Measurements from ENCODE around the gene GCGR. TPM values are rescaled to one million over a fixed set of nuclear protein-coding genes. Genes with fewer than 3 reads are reported as not detected.

GCGR gene
- polyA plus RNA-seq, 1 of the 3 experiments (the other 2 are of a cell fraction): not detected

DNA sequence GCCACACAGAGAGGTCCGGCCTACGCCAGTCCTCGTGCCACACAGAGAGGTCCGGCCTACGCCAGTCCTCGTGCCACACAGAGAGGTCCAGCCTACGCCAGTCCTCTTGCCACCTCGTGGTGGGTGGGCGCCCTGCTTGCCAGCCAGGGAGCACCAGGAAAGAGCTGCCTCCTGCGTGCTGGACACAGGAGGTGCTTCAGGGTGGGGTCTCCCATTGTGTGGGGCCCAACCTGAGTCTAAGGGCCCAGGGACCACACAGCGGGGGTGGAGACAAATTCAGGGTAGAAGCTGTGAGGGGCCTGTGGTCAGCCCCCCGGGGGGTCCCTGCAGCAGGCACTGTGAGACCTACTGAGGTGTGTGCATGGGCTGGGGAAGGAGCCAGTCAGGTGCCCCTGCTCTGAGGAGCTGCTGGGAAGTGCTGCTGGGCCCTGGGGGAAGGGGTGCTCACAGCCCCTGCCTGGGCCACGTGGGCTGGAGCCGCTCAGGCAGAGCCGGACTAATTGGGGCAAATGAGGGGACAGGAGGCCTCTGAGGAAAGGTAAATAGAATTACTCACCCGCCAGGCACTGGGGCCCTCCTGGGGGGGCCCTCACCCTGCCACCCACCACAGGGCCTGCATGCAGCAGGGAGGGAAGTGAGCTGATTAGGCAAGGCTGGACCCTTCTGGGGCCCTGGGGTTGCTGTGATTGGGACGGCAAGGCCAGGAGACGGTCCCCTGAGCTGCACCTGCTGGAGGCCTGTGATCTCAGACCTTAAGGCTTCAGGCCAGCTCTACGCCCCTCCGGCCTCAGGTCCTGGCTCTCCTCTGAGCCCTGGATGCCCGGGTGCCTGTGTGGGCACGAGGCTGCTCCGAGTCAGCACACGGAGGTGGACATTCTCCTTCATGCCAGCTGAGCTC is 11.0 kb downstream of the GCGR start:
- Histone ChIP-seq H4K20me1 (ENCODE audit: insufficient read depth) (no peaks in the 10 kb centered on the region), H3K9me3 (no peaks in the 10 kb centered on the region), H3K4me2 (no peak overlapping the region), H3F3A (replicated peaks; ENCODE audit: insufficient read depth) (no peaks in the 10 kb centered on the region), H3K4me3 (ENCODE audit: low read depth in 2 of 2, low read length in 1 of 2) (no peak overlapping the region), H2AFZ (ENCODE audit: low read depth) (no peak overlapping the region), H3K9me2 (no peaks in the 10 kb centered on the region), H3K9ac (no peak overlapping the region), H3K27ac (ENCODE audit: low read depth in 2 of 2, low read length in 1 of 2) (no peak overlapping the region), H3K79me2 (ENCODE audit: insufficient read depth) (no peaks in the 10 kb centered on the region), H3K27me3 (ENCODE audit: insufficient read depth) (peaks cover 11% of the 10 kb centered on the region), H3K36me3 (replicated peaks in 1 of 2; ENCODE audit: control insufficient read depth in 1 of 2, insufficient read depth in 2 of 2, low read length in 1 of 2) (no peaks in the 10 kb centered on the region), H3K4me1 (ENCODE audit: control insufficient read depth in 1 of 2, insufficient read depth in 2 of 2, low read depth in 1 of 2, low read length in 1 of 2) (peaks cover 0 to 30% of the 10 kb centered on the region in 2 experiments; a peak in 1 of 4 replicates)
- TF ChIP-seq SMC3 (IDR thresholded peaks at IDR 0.05; ENCODE audit: low read depth, low read length) (no peak), RCOR1 (IDR thresholded peaks at IDR 0.05; ENCODE audit: low read length) (no peak), CHD2 (IDR thresholded peaks at IDR 0.05; ENCODE audit: low read length, partially characterized antibody) (no peak), JUND (IDR thresholded peaks at IDR 0.05) (no peak), SIN3A (IDR thresholded peaks at IDR 0.05; ENCODE audit: borderline replicate concordance, low read depth, low read length) (no peak), TAF1 (IDR thresholded peaks at IDR 0.05; ENCODE audit: borderline replicate concordance, low read depth, low read length) (no peak), MAX (IDR thresholded peaks at IDR 0.05; ENCODE audit: low read depth) (no peak), GATA2 (CRISPR knock-in tag; IDR thresholded peaks at IDR 0.05) (no peak), GABPA (IDR thresholded peaks at IDR 0.05; ENCODE audit: low read depth) (no peak), REST (IDR thresholded peaks at IDR 0.05; ENCODE audit: low read depth, low read length) (no peak), TCF12 (IDR thresholded peaks at IDR 0.05) (no peak)
- TF ChIP-seq, protein P1, sequence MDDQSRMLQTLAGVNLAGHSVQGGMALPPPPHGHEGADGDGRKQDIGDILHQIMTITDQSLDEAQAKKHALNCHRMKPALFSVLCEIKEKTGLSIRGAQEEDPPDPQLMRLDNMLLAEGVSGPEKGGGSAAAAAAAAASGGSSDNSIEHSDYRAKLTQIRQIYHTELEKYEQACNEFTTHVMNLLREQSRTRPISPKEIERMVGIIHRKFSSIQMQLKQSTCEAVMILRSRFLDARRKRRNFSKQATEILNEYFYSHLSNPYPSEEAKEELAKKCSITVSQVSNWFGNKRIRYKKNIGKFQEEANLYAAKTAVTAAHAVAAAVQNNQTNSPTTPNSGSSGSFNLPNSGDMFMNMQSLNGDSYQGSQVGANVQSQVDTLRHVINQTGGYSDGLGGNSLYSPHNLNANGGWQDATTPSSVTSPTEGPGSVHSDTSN (IDR thresholded peaks at IDR 0.05): no peak
- CTCF ChIA-PET: interaction anchor here (0.6 to 1.7 kb wide), 8 partner anchors 9 to 223 kb away, joined by 3 to 6 read pairs (median 3); partner anchors contain the start of gene DCXR
- POLR2A ChIA-PET: interaction anchor here (0.8 to 1.9 kb wide), 3 partner anchors 9 to 46 kb away, joined by 3 to 6 read pairs (median 3); partner anchors contain the start of genes MCRIP1 and P4HB
- DNase-seq: no peak
- 69% methylated on average over 14 of the region's 24 CpGs for WGBS (ENCODE audit: low lambda C conversion rate)

Measured in SK-N-SH (cell line).